ENCODE measurements around the gene NUMA1.

The NUMA1 gene

GRCh38 chr11:72013765-72014711 lies 66.3 kb downstream of the NUMA1 start:
- Histone ChIP-seq H3K4me3 (ENCODE audit: low read depth in 1 of 2, low read length in 2 of 2) (no peak overlapping the region), H3K4me1 (ENCODE audit: control insufficient read depth in 1 of 2, insufficient read depth in 2 of 2, low read length in 2 of 2) (peaks cover 8 to 40% of the 10 kb centered on the region in 2 donors), H3K9me3 (ENCODE audit: control insufficient read depth in 1 of 2, low read length in 2 of 2) (no peaks in the 10 kb centered on the region), H3K36me3 (ENCODE audit: control insufficient read depth in 1 of 2, insufficient read depth in 2 of 2, low read length in 2 of 2) (peaks cover 94 to 98% of the 10 kb centered on the region in 2 donors), H3K27ac (ENCODE audit: low read length) (no peak overlapping the region), H3K27me3 (ENCODE audit: low read depth, low read length) (no peaks in the 10 kb centered on the region)

- no peaks in the 10 kb centered on the region for H3K9me3 ChIP-seq (ENCODE audit: control insufficient read depth in 1 of 2, low read length in 2 of 2)
- H3K27me3 ChIP-seq (ENCODE audit: low read depth, low read length), result no peaks in the 10 kb centered on the region
- H3K4me1 ChIP-seq (ENCODE audit: control insufficient read depth in 1 of 2, insufficient read depth in 2 of 2, low read length in 2 of 2), result peaks cover 8 to 40% of the 10 kb centered on the region in 2 donors
- H3K4me3 ChIP-seq (ENCODE audit: low read depth in 1 of 2, low read length in 2 of 2), result no peak overlapping the region
- peaks cover 93 to 97% of the 10 kb centered on the region in 2 donors for H3K36me3 ChIP-seq (ENCODE audit: control insufficient read depth in 1 of 2, insufficient read depth in 2 of 2, low read length in 2 of 2)
- no peak overlapping the region for H3K27ac ChIP-seq (ENCODE audit: low read length)
Measured at GRCh38 chr11:72012897-72013721, 67.2 kb downstream of the NUMA1 start.

GRCh38 chr11:72012091-72012630 lies 68.2 kb downstream of the NUMA1 start:
- H3K36me3 ChIP-seq (ENCODE audit: control insufficient read depth in 1 of 2, insufficient read depth in 2 of 2, low read length in 2 of 2), result peaks cover 93 to 97% of the 10 kb centered on the region in 2 donors
- H3K4me3 ChIP-seq (ENCODE audit: low read depth in 1 of 2, low read length in 2 of 2), result no peak overlapping the region
- H3K27me3 ChIP-seq (ENCODE audit: low read depth, low read length), result no peaks in the 10 kb centered on the region
- H3K4me1 ChIP-seq (ENCODE audit: control insufficient read depth in 1 of 2, insufficient read depth in 2 of 2, low read length in 2 of 2), result peaks cover 8 to 40% of the 10 kb centered on the region in 2 donors
- no peaks in the 10 kb centered on the region for H3K9me3 ChIP-seq (ENCODE audit: control insufficient read depth in 1 of 2, low read length in 2 of 2)
- no peak overlapping the region for H3K27ac ChIP-seq (ENCODE audit: low read length)

- Histone ChIP-seq H3K9me3 (ENCODE audit: control insufficient read depth in 1 of 2, low read length in 2 of 2) (no peaks in the 10 kb centered on the region), H3K27me3 (ENCODE audit: low read depth, low read length) (no peaks in the 10 kb centered on the region), H3K4me3 (ENCODE audit: low read depth in 1 of 2, low read length in 2 of 2) (no peak overlapping the region), H3K4me1 (ENCODE audit: control insufficient read depth in 1 of 2, insufficient read depth in 2 of 2, low read length in 2 of 2) (peaks cover 8 to 32% of the 10 kb centered on the region in 2 donors), H3K27ac (ENCODE audit: low read length) (no peak overlapping the region), H3K36me3 (ENCODE audit: control insufficient read depth in 1 of 2, insufficient read depth in 2 of 2, low read length in 2 of 2) (peaks cover 94 to 97% of the 10 kb centered on the region in 2 donors)
Measured at GRCh38 chr11:72010529-72011233, 69.7 kb downstream of the NUMA1 start.

GRCh38 chr11:72009156-72009555 lies 71.2 kb downstream of the NUMA1 start:
- peaks cover 94 to 97% of the 10 kb centered on the region in 2 donors for H3K36me3 ChIP-seq (ENCODE audit: control insufficient read depth in 1 of 2, insufficient read depth in 2 of 2, low read length in 2 of 2)
- no peak overlapping the region for H3K4me3 ChIP-seq (ENCODE audit: low read depth in 1 of 2, low read length in 2 of 2)
- no peak overlapping the region for H3K27ac ChIP-seq (ENCODE audit: low read length)
- no peaks in the 10 kb centered on the region for H3K9me3 ChIP-seq (ENCODE audit: control insufficient read depth in 1 of 2, low read length in 2 of 2)
- no peaks in the 10 kb centered on the region for H3K27me3 ChIP-seq (ENCODE audit: low read depth, low read length)
- peaks cover 7 to 16% of the 10 kb centered on the region in 2 donors for H3K4me1 ChIP-seq (ENCODE audit: control insufficient read depth in 1 of 2, insufficient read depth in 2 of 2, low read length in 2 of 2)

GRCh38 chr11:72008728-72009127 lies 71.6 kb downstream of the NUMA1 start:
- H3K36me3 ChIP-seq (ENCODE audit: control insufficient read depth in 1 of 2, insufficient read depth in 2 of 2, low read length in 2 of 2), result peaks cover 94 to 97% of the 10 kb centered on the region in 2 donors
- no peak overlapping the region for H3K27ac ChIP-seq (ENCODE audit: low read length)
- peaks cover 2 to 12% of the 10 kb centered on the region in 2 donors for H3K4me1 ChIP-seq (ENCODE audit: control insufficient read depth in 1 of 2, insufficient read depth in 2 of 2, low read length in 2 of 2)
- H3K4me3 ChIP-seq (ENCODE audit: low read depth in 1 of 2, low read length in 2 of 2), result no peak overlapping the region
- H3K27me3 ChIP-seq (ENCODE audit: low read depth, low read length), result no peaks in the 10 kb centered on the region
- no peaks in the 10 kb centered on the region for H3K9me3 ChIP-seq (ENCODE audit: control insufficient read depth in 1 of 2, low read length in 2 of 2)

GRCh38 chr11:72007587-72007986 lies 72.8 kb downstream of the NUMA1 start:
- no peaks in the 10 kb centered on the region for H3K9me3 ChIP-seq (ENCODE audit: control insufficient read depth in 1 of 2, low read length in 2 of 2)
- peaks cover 0 to 2% of the 10 kb centered on the region in 2 donors for H3K4me1 ChIP-seq (ENCODE audit: control insufficient read depth in 1 of 2, insufficient read depth in 2 of 2, low read length in 2 of 2)
- no peak overlapping the region for H3K4me3 ChIP-seq (ENCODE audit: low read depth in 1 of 2, low read length in 2 of 2)
- peaks cover 95 to 97% of the 10 kb centered on the region in 2 donors for H3K36me3 ChIP-seq (ENCODE audit: control insufficient read depth in 1 of 2, insufficient read depth in 2 of 2, low read length in 2 of 2)
- no peak overlapping the region for H3K27ac ChIP-seq (ENCODE audit: low read length)
- H3K27me3 ChIP-seq (ENCODE audit: low read depth, low read length), result no peaks in the 10 kb centered on the region

- Histone ChIP-seq H3K4me3 (ENCODE audit: low read depth in 1 of 2, low read length in 2 of 2) (no peak overlapping the region), H3K27ac (ENCODE audit: low read length) (no peak overlapping the region), H3K4me1 (ENCODE audit: control insufficient read depth in 1 of 2, insufficient read depth in 2 of 2, low read length in 2 of 2) (no peaks in the 10 kb centered on the region), H3K36me3 (ENCODE audit: control insufficient read depth in 1 of 2, insufficient read depth in 2 of 2, low read length in 2 of 2) (peaks cover 96% of the 10 kb centered on the region in 2 donors), H3K27me3 (ENCODE audit: low read depth, low read length) (no peaks in the 10 kb centered on the region), H3K9me3 (ENCODE audit: control insufficient read depth in 1 of 2, low read length in 2 of 2) (no peaks in the 10 kb centered on the region)
Measured at GRCh38 chr11:72007089-72007476, 73.3 kb downstream of the NUMA1 start.

GRCh38 chr11:72006309-72007088 lies 73.8 kb downstream of the NUMA1 start:
- Histone ChIP-seq H3K9me3 (ENCODE audit: control insufficient read depth in 1 of 2, low read length in 2 of 2) (no peaks in the 10 kb centered on the region), H3K4me3 (ENCODE audit: low read depth in 1 of 2, low read length in 2 of 2) (no peak overlapping the region), H3K27ac (ENCODE audit: low read length) (no peak overlapping the region), H3K27me3 (ENCODE audit: low read depth, low read length) (no peaks in the 10 kb centered on the region), H3K4me1 (ENCODE audit: control insufficient read depth in 1 of 2, insufficient read depth in 2 of 2, low read length in 2 of 2) (peaks cover 0 to 3% of the 10 kb centered on the region in 2 donors), H3K36me3 (ENCODE audit: control insufficient read depth in 1 of 2, insufficient read depth in 2 of 2, low read length in 2 of 2) (peaks cover 93% of the 10 kb centered on the region in 2 donors)

Measured in muscle layer of duodenum (tissue), 2 donors.